ENCODE measurements around the gene EVC2.

GRCh38 chr4:5656415-5656814 lies 51.9 kb downstream of the EVC2 start:
- no peak for TF ChIP-seq CTCF (IDR thresholded peaks at IDR 0.05)
- no peak for TF ChIP-seq POLR2A (IDR thresholded peaks at IDR 0.05)

All from body of pancreas (tissue), 4 donors.